Smooth muscle cell (in vitro differentiated cells): Measurements from ENCODE around the gene OR51B5. TPM values are rescaled to one million over a fixed set of nuclear protein-coding genes. Genes with fewer than 3 reads are reported as not detected.
"Not testable (repeated sequence)": the region's sequence is repeated elsewhere in the genome, so short reads cannot be mapped to it uniquely, and the experiment has no call there.

Experiments used
- DNase-seq: peaks from one replicate; lab custom pipeline; 2025; ENCODE audit not compliant: unreplicated experiment; lab: John Stamatoyannopoulos, UW
- H2AFZ ChIP-seq: fragments of 200-600 bp; sonication (generic); 2 replicates; pipeline ENCODE4 v1.6.0; 2016; ENCODE audit warnings: antibody characterized with exemption, low read depth, mild to moderate bottlenecking
- H3F3A ChIP-seq: fragments of 200-600 bp; sonication (generic); 2 replicates; pipeline ENCODE4 v1.6.0; 2017; ENCODE audit warnings: antibody characterized with exemption, low read depth
- H3K27ac ChIP-seq: fragments of 200-600 bp; sonication (generic); 2 replicates; pipeline ENCODE4 v1.5.1; 2016; ENCODE audit warnings: low read depth, mild to moderate bottlenecking
- H3K27me3 ChIP-seq: fragments of 200-600 bp; sonication (generic); 2 replicates; pipeline ENCODE4 v1.6.1; 2016; ENCODE audit warnings: low read depth, mild to moderate bottlenecking
- H3K36me3 ChIP-seq: fragments of 200-600 bp; sonication (generic); 2 replicates; pipeline ENCODE4 v1.5.1; 2016; ENCODE audit warnings: low read depth
- H3K4me1 ChIP-seq: fragments of 200-600 bp; sonication (generic); 2 replicates; pipeline ENCODE4 v1.5.1; 2016; ENCODE audit warnings: low read depth
- H3K4me2 ChIP-seq: fragments of 200-600 bp; sonication (generic); 2 replicates; pipeline ENCODE4 v1.6.0; 2016; ENCODE audit warnings: mild to moderate bottlenecking
- H3K4me3 ChIP-seq: fragments of 200-600 bp; sonication (generic); 2 replicates; pipeline ENCODE4 v1.5.1; 2016; ENCODE audit warnings: mild to moderate bottlenecking
- H3K79me2 ChIP-seq: fragments of 200-600 bp; sonication (generic); 2 replicates; pipeline ENCODE4 v1.6.0; 2016; ENCODE audit warnings: low read depth, mild to moderate bottlenecking
- H3K9ac ChIP-seq: fragments of 200-600 bp; sonication (generic); 2 replicates; pipeline ENCODE4 v1.6.0; 2016; ENCODE audit warnings: low read depth
- H3K9me3 ChIP-seq: fragments of 200-600 bp; sonication (generic); replicated peaks from 2 replicates; pipeline ENCODE4 v1.5.1; 2016; ENCODE audit warnings: low read depth
- H4K20me1 ChIP-seq: fragments of 200-600 bp; sonication (generic); 2 replicates; pipeline ENCODE4 v1.6.0; 2016; ENCODE audit warnings: low read depth
- CTCF ChIP-seq: fragments of 200-600 bp; sonication (generic); IDR thresholded peaks from 2 replicates; pipeline ENCODE4 v1.5.1; 2017; ENCODE audit warnings: borderline replicate concordance, mild to moderate bottlenecking, antibody characterized with exemption; ENCODE audit not compliant: insufficient read depth, poor library complexity, severe bottlenecking
- WGBS: methylation state at CpG from one replicate; pipeline ENCODE4 v1.1.7; 2016; ENCODE audit warnings: low lambda C conversion rate; 5-methylcytosine and 5-hydroxymethylcytosine counted together
- polyA plus RNA-seq: library from polyadenylated mRNA; unstranded; fragments of >200 nt; fragmentation: Nextera tagmentation; extraction: Ambion mirVana; gene quantifications from 2 replicates; pipeline ENCODE4 v1.2.1, GENCODE V29; 2016
- total RNA-seq: library from RNA; depleted of rRNA; stranded (reverse); fragments of >200 nt; gene quantifications from 2 replicates; pipeline ENCODE4 v1.2.3, GENCODE V29; 2014

The OR51B5 gene
- total and polyA plus RNA-seq, 2 experiments from 2014 or later: 0.54 TPM; not detected in 1

GRCh38 chr11:5367448-5368074 is 24.2 kb upstream of the OR51B5 start:
- DNase-seq: no peak
- no peak overlapping the region for H3K4me2 ChIP-seq
- no peaks in the 10 kb centered on the region for H3K27me3 ChIP-seq
- H3K79me2 ChIP-seq: no peaks in the 10 kb centered on the region
- H3K4me3 ChIP-seq: no peak overlapping the region
- H3F3A ChIP-seq: no peaks in the 10 kb centered on the region
- H3K27ac ChIP-seq: no peak overlapping the region
- H3K9ac ChIP-seq: no peak overlapping the region
- TF ChIP-seq CTCF: no peak
- no peaks in the 10 kb centered on the region for H3K36me3 ChIP-seq
- no peaks in the 10 kb centered on the region for H4K20me1 ChIP-seq
- no peak overlapping the region for H2AFZ ChIP-seq
- H3K4me1 ChIP-seq: no peaks in the 10 kb centered on the region
- H3K9me3 ChIP-seq: no peaks in the 10 kb centered on the region
- WGBS: 44% methylated on average over 2 of the region's 2 CpGs

GRCh38 chr11:5366856-5367255 is 23.5 kb upstream of the OR51B5 start:
- Histone ChIP-seq H3K79me2 (no peaks in the 10 kb centered on the region), H3K4me1 (no peaks in the 10 kb centered on the region), H3K9ac (no peak overlapping the region), H2AFZ (no peak overlapping the region), H3F3A (no peaks in the 10 kb centered on the region), H3K4me3 (no peak overlapping the region), H3K27ac (no peak overlapping the region), H3K27me3 (no peaks in the 10 kb centered on the region), H3K4me2 (no peak overlapping the region), H3K9me3 (no peaks in the 10 kb centered on the region), H3K36me3 (no peaks in the 10 kb centered on the region), H4K20me1 (no peaks in the 10 kb centered on the region)
- DNase-seq: no peak
- no peak for TF ChIP-seq CTCF
- 0% methylated on average over 1 of the region's 1 CpG for WGBS

- DNase-seq, H3K4me1 ChIP-seq, H3K9me3 ChIP-seq, H3K27ac ChIP-seq, H3K36me3 ChIP-seq, H2AFZ ChIP-seq, H4K20me1 ChIP-seq, H3K9ac ChIP-seq, H3K27me3 ChIP-seq, H3K4me3 ChIP-seq, H3F3A ChIP-seq, H3K4me2 ChIP-seq, H3K79me2 ChIP-seq: not testable (repeated sequence)
- WGBS: 80% methylated on average over 6 of the region's 6 CpGs
Observed at GRCh38 chr11:5366365-5366764, 23.0 kb upstream of the OR51B5 start.

- DNase-seq: no peak
- 23% methylated on average over 1 of the region's 2 CpGs for WGBS
Observed at GRCh38 chr11:5364214-5364613, 20.9 kb upstream of the OR51B5 start.

More at GRCh38 chr11:5364214-5364613, 20.9 kb upstream of the OR51B5 start:
- H3K79me2 ChIP-seq: no peaks in the 10 kb centered on the region
- no peaks in the 10 kb centered on the region for H4K20me1 ChIP-seq
- H3K4me1 ChIP-seq: no peaks in the 10 kb centered on the region
- H2AFZ ChIP-seq: no peak overlapping the region
- peak overlapping the region; percentile 59 for H3K4me2 ChIP-seq
- no peaks in the 10 kb centered on the region for H3K36me3 ChIP-seq
- H3K9ac ChIP-seq: no peak overlapping the region
- TF ChIP-seq CTCF: no peak
- no peaks in the 10 kb centered on the region for H3F3A ChIP-seq
- no peak overlapping the region for H3K4me3 ChIP-seq
- H3K9me3 ChIP-seq: no peaks in the 10 kb centered on the region
- no peak overlapping the region for H3K27ac ChIP-seq
- H3K27me3 ChIP-seq: no peaks in the 10 kb centered on the region
